ENCODE results near the gene PBOV1.

PBOV1 gene

DNA sequence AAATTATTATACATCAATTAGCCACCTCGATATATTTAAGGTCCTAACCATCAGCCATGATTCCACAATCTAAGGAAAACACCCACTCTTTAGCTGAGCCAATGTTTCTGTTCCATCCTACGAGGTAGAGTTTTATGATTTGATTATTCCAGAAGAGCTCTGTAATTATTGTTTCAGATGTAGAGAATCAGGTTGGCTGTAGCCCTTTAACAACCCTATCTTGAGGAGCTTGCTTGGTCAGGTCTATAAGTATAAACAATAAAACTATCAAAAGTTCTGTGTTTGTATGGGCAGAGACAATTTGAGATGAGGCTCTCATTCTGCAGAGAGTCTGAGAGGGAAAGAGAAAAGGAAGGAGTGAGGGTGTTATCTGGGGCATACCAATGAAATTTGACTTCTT lies at the start of gene PBOV1:
PBOV1 (minus strand) TSS at position 43 of the 400 bp plus-strand sequence. CDS start 96 bp downstream, outside the sequence.
- no peak within 1 kb of the TSS for H3K9ac ChIP-seq (ENCODE audit: low read length)
- H3K27me3 ChIP-seq (ENCODE audit: control insufficient read depth, insufficient read depth, low read length), result no peaks in the 10 kb centered on the region
- no peak within 1 kb of the TSS for H3K27ac ChIP-seq (ENCODE audit: low read length)
- H3K4me3 ChIP-seq (ENCODE audit: low read length), result no peak within 1 kb of the TSS
- H3K4me1 ChIP-seq (ENCODE audit: control insufficient read depth, low read depth, low read length), result peaks cover 5% of the 10 kb centered on the region
- H3K9me3 ChIP-seq (ENCODE audit: control insufficient read depth, low read depth, low read length), result no peaks in the 10 kb centered on the region
- no peaks in the 10 kb centered on the region for H3K36me3 ChIP-seq (ENCODE audit: control insufficient read depth, low read depth, low read length)

DNA sequence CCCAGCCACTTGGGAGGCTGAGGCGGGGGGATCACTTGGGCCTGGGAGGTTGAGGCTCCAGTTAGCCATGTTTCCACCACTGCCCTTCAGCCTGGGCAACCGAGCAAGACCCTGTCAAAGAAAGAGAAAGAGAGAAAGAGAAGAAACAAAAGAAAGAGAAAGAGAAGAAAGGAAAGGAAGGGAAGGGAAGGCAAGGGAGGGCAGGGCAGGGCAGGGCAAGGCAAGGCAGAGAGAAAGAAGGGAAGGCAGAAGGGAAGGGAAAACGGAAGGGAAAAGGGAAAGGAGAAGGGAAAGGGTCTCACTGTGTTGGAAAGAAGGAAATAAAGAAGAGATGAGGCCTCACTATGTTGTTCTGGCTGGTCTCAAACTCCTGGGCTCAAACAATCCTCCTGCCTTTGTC lies 47.8 kb upstream of the PBOV1 start:
- H3K27ac ChIP-seq (ENCODE audit: low read length), result no peak overlapping the region
- H3K4me1 ChIP-seq (ENCODE audit: control insufficient read depth, low read depth, low read length), result no peaks in the 10 kb centered on the region
- H3K4me3 ChIP-seq (ENCODE audit: low read length), result no peak overlapping the region
- H3K9me3 ChIP-seq (ENCODE audit: control insufficient read depth, low read depth, low read length), result no peaks in the 10 kb centered on the region
- peaks cover 12% of the 10 kb centered on the region for H3K36me3 ChIP-seq (ENCODE audit: control insufficient read depth, low read depth, low read length)
- H3K27me3 ChIP-seq (ENCODE audit: control insufficient read depth, insufficient read depth, low read length), result no peaks in the 10 kb centered on the region
- H3K9ac ChIP-seq (ENCODE audit: low read length), result no peak overlapping the region

DNA sequence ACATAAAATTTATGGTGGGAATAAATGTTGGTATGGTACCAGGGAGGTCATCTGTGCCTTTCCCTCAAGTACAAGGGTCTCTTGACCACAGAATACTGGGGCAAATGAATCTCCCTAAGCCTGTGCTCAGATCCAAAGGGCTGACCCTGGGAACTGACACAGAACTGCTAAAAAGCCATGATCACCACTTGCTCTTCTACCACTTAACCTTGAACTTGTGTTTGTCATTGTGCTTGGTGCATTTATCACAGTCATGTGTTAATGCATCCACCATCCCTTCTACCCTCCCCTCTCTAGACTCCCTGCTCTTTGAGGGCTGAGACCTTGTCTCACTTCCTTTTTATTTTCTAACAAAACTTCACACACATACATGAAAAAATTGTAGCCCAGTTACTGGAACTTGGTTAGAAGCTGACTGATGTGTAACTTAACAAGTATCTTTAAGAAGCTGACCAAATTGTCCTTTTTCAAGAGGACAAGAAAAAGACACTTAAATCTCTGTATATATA lies 46.1 kb upstream of the PBOV1 start:
- Histone ChIP-seq H3K36me3 (ENCODE audit: control insufficient read depth, low read depth, low read length) (peaks cover 12% of the 10 kb centered on the region), H3K27ac (ENCODE audit: low read length) (no peak overlapping the region), H3K4me3 (ENCODE audit: low read length) (no peak overlapping the region), H3K9me3 (ENCODE audit: control insufficient read depth, low read depth, low read length) (no peaks in the 10 kb centered on the region), H3K9ac (ENCODE audit: low read length) (no peak overlapping the region), H3K4me1 (ENCODE audit: control insufficient read depth, low read depth, low read length) (no peaks in the 10 kb centered on the region), H3K27me3 (ENCODE audit: control insufficient read depth, insufficient read depth, low read length) (no peaks in the 10 kb centered on the region)

DNA sequence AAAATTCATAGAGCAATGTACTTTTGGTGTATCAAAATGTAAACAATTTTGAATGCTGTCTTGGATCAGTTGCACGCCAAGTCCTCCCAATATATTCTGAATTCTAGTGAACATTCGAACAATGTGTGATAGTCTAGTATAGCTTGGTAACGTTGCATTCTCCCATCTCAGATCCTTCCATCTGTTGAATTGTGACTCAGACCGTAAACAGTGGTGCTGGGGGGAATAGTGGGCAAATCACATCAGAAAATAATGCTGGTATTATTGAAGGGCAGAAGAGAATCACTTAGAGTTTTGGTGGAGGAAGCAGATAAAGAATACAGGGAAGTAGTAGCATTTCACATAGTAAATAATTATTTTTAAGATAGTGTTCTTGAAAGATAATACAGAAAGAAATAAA lies 45.7 kb upstream of the PBOV1 start:
- no peaks in the 10 kb centered on the region for H3K4me1 ChIP-seq (ENCODE audit: control insufficient read depth, low read depth, low read length)
- no peak overlapping the region for H3K9ac ChIP-seq (ENCODE audit: low read length)
- no peak overlapping the region for H3K27ac ChIP-seq (ENCODE audit: low read length)
- no peaks in the 10 kb centered on the region for H3K9me3 ChIP-seq (ENCODE audit: control insufficient read depth, low read depth, low read length)
- H3K4me3 ChIP-seq (ENCODE audit: low read length), result no peak overlapping the region
- no peaks in the 10 kb centered on the region for H3K27me3 ChIP-seq (ENCODE audit: control insufficient read depth, insufficient read depth, low read length)
- H3K36me3 ChIP-seq (ENCODE audit: control insufficient read depth, low read depth, low read length), result peaks cover 12% of the 10 kb centered on the region

DNA sequence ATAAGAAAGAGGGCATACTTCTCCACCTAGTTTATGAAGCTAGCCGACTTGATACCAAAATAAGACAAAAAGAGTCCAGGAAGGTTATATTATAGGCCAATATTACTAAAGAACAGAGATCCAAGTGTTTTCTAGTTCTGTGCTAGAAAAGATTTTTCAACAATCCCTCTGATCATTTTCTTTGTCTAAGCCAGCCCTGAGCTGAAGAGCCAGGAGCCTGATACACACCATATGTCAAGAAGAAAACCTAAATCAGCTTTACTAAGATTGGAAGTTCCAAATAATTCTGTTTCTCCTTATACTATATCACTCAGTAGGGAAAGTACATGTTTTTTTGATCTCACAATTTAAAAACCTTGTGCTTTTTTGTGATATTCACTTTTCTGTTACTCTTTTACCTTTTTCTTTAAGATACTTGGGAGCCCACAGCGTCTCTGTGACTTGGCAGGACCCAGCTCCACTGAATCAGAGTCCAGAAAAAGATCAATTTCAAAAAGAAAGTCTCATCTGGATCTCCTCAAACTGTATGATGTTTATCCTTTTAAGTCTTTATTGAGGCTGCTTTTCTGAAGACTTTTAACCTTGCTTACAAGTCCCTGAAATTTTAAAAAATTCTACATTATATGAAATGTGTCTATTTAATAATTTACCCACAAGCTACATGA lies 43.0 kb upstream of the PBOV1 start:
- no peak overlapping the region for H3K27ac ChIP-seq (ENCODE audit: low read length)
- H3K9me3 ChIP-seq (ENCODE audit: control insufficient read depth, low read depth, low read length), result no peaks in the 10 kb centered on the region
- no peak overlapping the region for H3K4me3 ChIP-seq (ENCODE audit: low read length)
- H3K36me3 ChIP-seq (ENCODE audit: control insufficient read depth, low read depth, low read length), result peaks cover 12% of the 10 kb centered on the region
- H3K9ac ChIP-seq (ENCODE audit: low read length), result no peak overlapping the region
- H3K27me3 ChIP-seq (ENCODE audit: control insufficient read depth, insufficient read depth, low read length), result no peaks in the 10 kb centered on the region
- H3K4me1 ChIP-seq (ENCODE audit: control insufficient read depth, low read depth, low read length), result no peaks in the 10 kb centered on the region

DNA sequence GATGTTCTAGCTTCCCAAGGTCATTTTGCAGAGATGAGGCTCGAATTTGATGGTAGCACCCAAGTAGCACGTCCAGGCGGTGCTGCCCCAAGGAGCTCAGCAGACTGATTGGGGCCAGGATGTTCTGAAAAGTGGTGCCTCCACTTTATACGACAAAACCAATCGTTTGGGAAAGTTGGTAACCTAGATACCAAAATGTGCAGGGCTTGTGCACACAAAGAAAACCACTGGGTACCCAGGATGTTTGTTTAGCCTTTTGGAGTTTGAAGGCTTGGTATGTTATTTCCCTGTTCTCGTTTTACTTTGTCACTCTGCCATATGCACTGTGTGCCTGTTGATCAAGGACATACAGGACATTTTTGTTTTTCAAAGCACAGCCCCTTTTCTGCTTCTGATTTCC lies 40.7 kb upstream of the PBOV1 start:
- Histone ChIP-seq H3K27me3 (ENCODE audit: control insufficient read depth, insufficient read depth, low read length) (no peaks in the 10 kb centered on the region), H3K27ac (ENCODE audit: low read length) (no peak overlapping the region), H3K9ac (ENCODE audit: low read length) (no peak overlapping the region), H3K9me3 (ENCODE audit: control insufficient read depth, low read depth, low read length) (no peaks in the 10 kb centered on the region), H3K4me3 (ENCODE audit: low read length) (no peak overlapping the region), H3K36me3 (ENCODE audit: control insufficient read depth, low read depth, low read length) (peaks cover 15% of the 10 kb centered on the region), H3K4me1 (ENCODE audit: control insufficient read depth, low read depth, low read length) (no peaks in the 10 kb centered on the region)

DNA sequence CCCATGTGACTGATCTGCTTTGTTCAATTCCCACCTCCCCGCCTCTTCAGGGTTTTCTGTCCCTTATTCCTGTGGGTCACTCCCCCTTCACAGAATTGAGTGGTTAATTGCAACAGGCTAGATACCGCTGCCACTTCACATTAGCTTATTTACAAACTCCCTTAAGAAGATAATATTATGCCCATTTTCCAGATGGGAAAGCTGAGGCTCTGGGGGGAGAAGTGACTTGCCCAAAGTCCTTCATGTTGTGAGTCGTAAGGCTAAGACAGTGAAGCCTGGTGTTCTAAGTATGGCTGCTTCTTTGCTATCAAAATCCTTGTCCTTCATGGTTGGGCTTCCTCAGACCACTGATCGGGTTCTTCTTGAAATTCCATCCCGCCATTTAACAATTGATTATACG lies 39.9 kb upstream of the PBOV1 start:
- Histone ChIP-seq H3K9me3 (ENCODE audit: control insufficient read depth, low read depth, low read length) (no peaks in the 10 kb centered on the region), H3K27ac (ENCODE audit: low read length) (no peak overlapping the region), H3K4me3 (ENCODE audit: low read length) (no peak overlapping the region), H3K27me3 (ENCODE audit: control insufficient read depth, insufficient read depth, low read length) (no peaks in the 10 kb centered on the region), H3K4me1 (ENCODE audit: control insufficient read depth, low read depth, low read length) (no peaks in the 10 kb centered on the region), H3K9ac (ENCODE audit: low read length) (no peak overlapping the region), H3K36me3 (ENCODE audit: control insufficient read depth, low read depth, low read length) (peaks cover 9% of the 10 kb centered on the region)

DNA sequence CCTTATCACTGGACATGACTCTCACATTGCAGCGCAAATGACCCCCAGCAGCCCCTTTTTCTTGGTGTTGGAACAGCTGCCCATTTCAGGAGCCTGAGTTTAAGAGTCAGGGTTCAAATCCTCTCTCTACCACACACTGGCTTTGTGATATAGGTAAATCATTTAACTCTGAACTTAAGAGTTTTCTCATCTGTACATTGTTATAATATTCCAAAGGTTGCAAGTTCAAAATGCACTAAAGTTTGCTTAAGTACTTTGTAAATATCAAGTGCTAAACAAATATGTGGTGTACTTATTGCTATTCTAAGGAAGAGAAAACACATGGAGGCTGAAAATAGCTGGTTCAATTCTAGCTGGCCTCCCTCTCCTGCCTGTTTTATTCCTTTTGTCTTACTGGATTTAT lies 39.3 kb upstream of the PBOV1 start:
- no peaks in the 10 kb centered on the region for H3K27me3 ChIP-seq (ENCODE audit: control insufficient read depth, insufficient read depth, low read length)
- no peaks in the 10 kb centered on the region for H3K4me1 ChIP-seq (ENCODE audit: control insufficient read depth, low read depth, low read length)
- H3K9me3 ChIP-seq (ENCODE audit: control insufficient read depth, low read depth, low read length), result no peaks in the 10 kb centered on the region
- peaks cover 7% of the 10 kb centered on the region for H3K36me3 ChIP-seq (ENCODE audit: control insufficient read depth, low read depth, low read length)
- no peak overlapping the region for H3K27ac ChIP-seq (ENCODE audit: low read length)
- H3K9ac ChIP-seq (ENCODE audit: low read length), result no peak overlapping the region
- no peak overlapping the region for H3K4me3 ChIP-seq (ENCODE audit: low read length)

DNA sequence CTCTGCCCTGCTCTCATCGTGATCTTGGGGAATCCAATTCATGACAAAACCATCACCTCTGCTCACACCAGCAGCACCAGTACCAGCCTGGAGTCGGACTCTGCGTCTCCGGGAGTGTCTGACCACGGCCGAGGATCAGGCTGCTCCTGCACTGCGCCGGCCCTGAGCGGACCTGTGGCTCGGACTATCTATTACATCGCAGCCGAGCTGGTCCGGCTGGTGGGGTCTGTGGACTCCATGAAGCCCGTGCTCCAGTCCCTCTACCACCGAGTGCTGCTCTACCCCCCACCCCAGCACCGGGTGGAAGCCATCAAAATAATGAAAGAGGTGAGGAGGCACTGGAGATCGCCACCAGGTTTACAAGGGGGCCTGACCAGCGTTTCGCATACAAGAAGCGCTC lies 37.2 kb upstream of the PBOV1 start:
- H3K36me3 ChIP-seq (ENCODE audit: control insufficient read depth, low read depth, low read length), result peaks cover 3% of the 10 kb centered on the region
- H3K9me3 ChIP-seq (ENCODE audit: control insufficient read depth, low read depth, low read length), result no peaks in the 10 kb centered on the region
- no peak overlapping the region for H3K4me3 ChIP-seq (ENCODE audit: low read length)
- no peaks in the 10 kb centered on the region for H3K4me1 ChIP-seq (ENCODE audit: control insufficient read depth, low read depth, low read length)
- H3K9ac ChIP-seq (ENCODE audit: low read length), result no peak overlapping the region
- H3K27ac ChIP-seq (ENCODE audit: low read length), result no peak overlapping the region
- no peaks in the 10 kb centered on the region for H3K27me3 ChIP-seq (ENCODE audit: control insufficient read depth, insufficient read depth, low read length)

DNA sequence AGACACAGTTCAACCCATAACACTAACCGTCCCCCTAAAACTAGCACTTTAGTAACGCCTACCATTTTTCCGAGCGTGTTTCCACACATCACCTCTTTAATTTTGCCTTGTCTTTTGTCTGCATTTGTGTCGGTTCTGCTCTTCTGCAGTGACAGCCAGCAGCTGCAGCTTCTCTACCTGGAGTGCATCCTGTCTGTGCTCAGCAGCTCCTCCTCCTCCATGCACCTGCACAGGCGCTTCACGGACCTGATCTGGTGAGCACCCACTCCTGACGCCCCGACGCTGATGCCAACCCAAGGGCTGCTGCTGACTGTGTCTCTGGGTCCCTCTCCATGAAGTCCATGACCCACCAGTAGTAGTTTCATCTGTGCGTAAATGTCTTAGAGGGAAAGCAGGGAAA lies 35.4 kb upstream of the PBOV1 start:
- H3K4me1 ChIP-seq (ENCODE audit: control insufficient read depth, low read depth, low read length), result no peaks in the 10 kb centered on the region
- no peaks in the 10 kb centered on the region for H3K27me3 ChIP-seq (ENCODE audit: control insufficient read depth, insufficient read depth, low read length)
- H3K9ac ChIP-seq (ENCODE audit: low read length), result no peak overlapping the region
- no peak overlapping the region for H3K4me3 ChIP-seq (ENCODE audit: low read length)
- no peak overlapping the region for H3K27ac ChIP-seq (ENCODE audit: low read length)
- peaks cover 3% of the 10 kb centered on the region for H3K36me3 ChIP-seq (ENCODE audit: control insufficient read depth, low read depth, low read length)
- no peaks in the 10 kb centered on the region for H3K9me3 ChIP-seq (ENCODE audit: control insufficient read depth, low read depth, low read length)

DNA sequence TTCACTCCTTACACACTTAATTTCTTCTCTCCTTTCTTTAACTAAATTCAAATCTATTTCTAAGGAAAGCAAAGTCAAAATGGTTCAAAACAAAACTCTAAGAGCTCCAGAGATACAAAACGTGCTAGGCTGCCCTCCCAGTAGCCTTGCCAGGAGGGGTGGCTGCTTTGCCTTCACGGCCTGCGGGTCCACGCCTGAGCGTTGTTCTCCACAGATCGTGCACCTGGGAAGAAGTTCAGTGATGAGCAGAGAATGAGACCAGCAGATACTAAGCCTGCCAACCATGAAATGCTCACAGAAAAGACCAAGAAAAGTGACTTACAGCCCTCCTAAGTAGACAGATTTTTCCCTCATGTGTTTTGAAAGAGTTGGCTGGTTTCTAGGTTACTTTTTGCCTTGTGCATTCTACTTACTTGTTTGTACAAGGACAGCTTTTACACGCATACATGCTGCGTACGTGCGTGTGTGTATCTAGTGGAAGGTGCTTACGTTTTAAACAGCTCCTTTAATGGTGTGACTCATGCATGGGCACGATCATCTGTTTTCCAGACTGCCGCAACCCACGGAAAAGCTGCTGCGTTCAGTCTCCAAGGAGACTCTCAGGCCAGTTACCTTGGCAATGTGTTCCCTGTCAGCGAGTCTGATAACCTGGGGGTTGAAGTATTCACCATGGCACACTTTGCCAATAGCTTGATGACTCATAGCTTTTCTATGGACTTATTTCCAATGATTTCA lies 32.4 kb upstream of the PBOV1 start:
- H3K9me3 ChIP-seq (ENCODE audit: control insufficient read depth, low read depth, low read length), result no peaks in the 10 kb centered on the region
- H3K27ac ChIP-seq (ENCODE audit: low read length), result no peak overlapping the region
- H3K4me1 ChIP-seq (ENCODE audit: control insufficient read depth, low read depth, low read length), result no peaks in the 10 kb centered on the region
- no peaks in the 10 kb centered on the region for H3K27me3 ChIP-seq (ENCODE audit: control insufficient read depth, insufficient read depth, low read length)
- H3K4me3 ChIP-seq (ENCODE audit: low read length), result no peak overlapping the region
- no peak overlapping the region for H3K9ac ChIP-seq (ENCODE audit: low read length)
- peaks cover 1% of the 10 kb centered on the region for H3K36me3 ChIP-seq (ENCODE audit: control insufficient read depth, low read depth, low read length)

DNA sequence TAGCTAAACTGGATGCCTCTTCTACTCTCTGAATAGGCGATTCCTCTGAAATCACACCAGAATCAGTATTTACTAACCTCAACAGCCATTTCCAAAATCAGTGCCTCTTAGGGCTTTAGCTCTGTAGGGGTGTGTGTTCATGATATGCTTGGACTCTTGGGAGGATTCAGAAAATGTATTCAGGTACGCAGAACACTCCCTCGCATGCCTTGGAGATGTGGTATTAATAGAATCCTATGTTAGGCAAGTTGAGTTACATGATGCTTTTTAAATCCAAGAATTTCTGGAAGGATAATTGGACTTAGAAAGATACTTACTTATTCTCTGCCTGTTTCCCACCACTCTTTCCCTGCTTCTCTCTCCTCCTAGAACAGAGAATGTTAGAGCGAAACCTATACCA lies 31.8 kb upstream of the PBOV1 start:
- no peaks in the 10 kb centered on the region for H3K27me3 ChIP-seq (ENCODE audit: control insufficient read depth, insufficient read depth, low read length)
- no peak overlapping the region for H3K27ac ChIP-seq (ENCODE audit: low read length)

More for the DNA sequence above, 31.8 kb upstream of the PBOV1 start:
- H3K4me3 ChIP-seq (ENCODE audit: low read length), result no peak overlapping the region
- no peaks in the 10 kb centered on the region for H3K36me3 ChIP-seq (ENCODE audit: control insufficient read depth, low read depth, low read length)
- no peaks in the 10 kb centered on the region for H3K4me1 ChIP-seq (ENCODE audit: control insufficient read depth, low read depth, low read length)
- no peaks in the 10 kb centered on the region for H3K9me3 ChIP-seq (ENCODE audit: control insufficient read depth, low read depth, low read length)
- no peak overlapping the region for H3K9ac ChIP-seq (ENCODE audit: low read length)
